GM21390 (cell line): ENCODE results near the gene PISD.
"Not testable (repeated sequence)": the region's sequence is repeated elsewhere in the genome, so short reads cannot be mapped to it uniquely, and the experiment has no call there.

ENCODE experiments used
- ATAC-seq: cut with Tn5 transposase; IDR thresholded peaks from one replicate; pipeline ENCODE4 v1.9.1; 2021; ENCODE audit not compliant: unreplicated experiment

The PISD gene

DNA sequence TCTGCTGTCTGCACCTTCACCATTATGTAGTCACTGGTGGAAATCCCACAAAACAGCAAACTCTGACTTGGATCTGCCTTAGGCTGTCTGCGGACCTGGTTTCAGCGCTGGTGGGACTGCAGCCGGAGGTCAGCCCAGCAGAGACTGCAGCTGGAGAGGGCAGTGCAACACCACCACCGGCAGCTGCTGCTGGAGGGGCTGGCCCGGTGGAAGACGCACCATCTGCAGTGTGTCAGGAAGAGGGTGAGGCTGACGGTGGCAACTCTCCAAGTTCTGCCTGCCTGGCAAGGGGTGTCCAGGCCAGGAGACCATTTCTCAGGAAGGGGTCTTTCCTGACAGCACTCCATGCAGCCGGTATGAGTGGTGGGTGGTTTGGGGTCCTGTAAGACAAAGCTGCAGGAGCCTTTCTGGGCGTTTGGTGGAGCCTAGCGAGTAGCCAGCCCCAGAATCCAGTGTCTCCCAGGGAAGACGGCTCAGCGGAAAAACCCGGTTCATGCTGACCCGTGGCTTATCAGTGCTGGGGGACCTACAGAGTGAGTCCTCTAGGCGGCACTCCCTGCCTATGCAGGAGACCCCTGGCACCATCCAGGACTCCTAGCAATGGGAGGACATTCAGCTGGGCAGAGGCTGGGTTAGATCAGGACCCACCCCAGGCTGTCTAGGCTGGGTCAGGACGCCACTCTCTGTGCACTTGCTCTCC is 50.8 kb downstream of the PISD start:
- ATAC-seq = no peak

GRCh38 chr22:31610611-31611010 is 51.4 kb downstream of the PISD start:
- no peak for ATAC-seq

DNA sequence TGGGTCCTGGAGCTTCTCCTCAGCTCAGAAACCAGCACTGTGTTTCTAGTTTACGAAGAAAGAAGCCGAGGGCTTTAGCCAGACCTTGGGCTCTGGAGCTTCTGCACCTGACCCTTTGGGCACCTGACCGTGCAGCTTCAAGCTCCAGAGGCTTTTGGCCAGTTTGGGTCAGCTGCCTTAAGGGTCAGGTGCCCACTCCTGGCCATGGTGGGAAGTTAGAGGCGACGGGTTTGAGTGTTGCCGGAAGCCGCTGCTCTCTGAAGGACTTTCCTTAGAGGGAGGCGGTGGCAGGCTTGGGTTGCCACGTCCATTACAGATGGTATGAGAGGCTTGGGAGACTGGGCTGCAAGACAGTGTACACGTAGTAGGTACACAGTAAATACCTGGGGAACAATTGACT is 52.3 kb downstream of the PISD start:
- ATAC-seq = no peak

- no peak for ATAC-seq
These were observed 54.3 kb downstream of the PISD start for GRCh38 chr22:31607696-31608095.

- ATAC-seq = no peak
These were observed 56.0 kb downstream of the PISD start for GRCh38 chr22:31605851-31606585.

GRCh38 chr22:31604746-31605705 is 57.0 kb downstream of the PISD start:
- no peak for ATAC-seq

DNA sequence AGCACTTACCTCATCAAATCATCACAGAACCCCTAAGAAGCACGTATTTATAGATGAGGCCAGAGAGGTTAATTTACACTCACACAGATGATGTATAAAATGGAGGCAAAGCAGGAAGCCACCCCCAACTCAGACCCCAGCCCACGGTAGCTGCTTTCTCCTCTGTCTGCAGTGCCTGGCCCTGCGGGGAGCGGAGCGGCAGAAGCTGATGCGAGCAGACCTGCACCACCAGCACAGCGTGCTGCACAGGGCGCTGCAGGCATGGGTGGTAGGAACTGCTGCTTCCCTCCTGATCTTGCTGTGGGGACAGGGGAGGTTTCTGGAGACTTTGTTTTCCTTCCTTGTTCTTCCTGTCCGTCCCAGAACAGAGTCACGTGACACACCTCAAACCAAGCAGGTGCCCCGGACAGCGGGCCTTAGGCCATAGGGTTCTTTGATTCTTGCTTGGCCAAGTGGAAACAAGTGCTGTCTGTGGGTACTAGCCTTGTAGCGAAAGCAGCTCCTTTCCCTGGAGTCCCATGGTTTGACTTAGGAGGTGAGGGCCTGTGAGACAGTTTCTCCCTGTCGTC is 57.8 kb downstream of the PISD start:
- no peak for ATAC-seq

DNA sequence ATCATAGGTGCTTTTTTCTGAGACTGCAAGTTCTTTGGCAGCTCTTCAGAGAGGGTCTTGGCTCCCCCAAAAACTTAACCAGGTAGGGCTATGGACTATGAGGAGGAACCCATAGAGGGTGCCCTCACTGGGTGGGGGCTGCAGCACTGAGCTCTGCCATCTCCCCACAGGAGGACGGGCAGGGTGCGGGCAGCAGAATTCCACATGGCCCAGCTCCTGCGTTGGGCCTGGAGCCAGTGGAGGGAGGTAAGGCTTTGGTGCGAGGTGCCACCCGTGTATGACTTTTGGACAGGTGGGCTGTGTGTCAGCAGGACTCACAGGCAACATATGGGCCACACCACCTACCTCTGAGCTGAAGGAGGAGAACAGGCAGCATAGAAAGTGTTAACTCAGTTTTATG is 58.4 kb downstream of the PISD start:
- no peak for ATAC-seq

DNA sequence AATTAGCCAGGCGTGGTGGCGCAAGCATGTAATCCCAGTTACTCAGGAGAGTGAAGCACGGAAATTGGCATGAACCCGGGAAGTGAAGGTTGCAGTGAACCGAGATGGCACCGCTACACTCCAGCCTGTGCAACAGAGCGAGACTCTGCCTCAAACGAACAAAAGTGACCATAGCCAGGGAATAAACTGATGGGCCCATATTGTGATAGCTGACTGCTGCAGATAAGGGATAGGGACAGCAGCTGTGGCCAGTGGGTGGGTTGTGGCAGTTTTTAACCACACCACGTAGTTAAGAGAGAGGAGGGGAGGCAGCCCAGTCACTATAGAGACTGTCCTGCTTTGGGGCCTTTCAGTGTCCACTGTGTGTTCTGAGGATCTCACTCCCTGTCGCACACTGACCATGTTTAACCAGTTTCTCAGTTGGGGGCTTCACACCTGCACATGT is 58.9 kb downstream of the PISD start:
- ATAC-seq = no peak

GRCh38 chr22:31602259-31602952 is 59.6 kb downstream of the PISD start:
- ATAC-seq = no peak

DNA sequence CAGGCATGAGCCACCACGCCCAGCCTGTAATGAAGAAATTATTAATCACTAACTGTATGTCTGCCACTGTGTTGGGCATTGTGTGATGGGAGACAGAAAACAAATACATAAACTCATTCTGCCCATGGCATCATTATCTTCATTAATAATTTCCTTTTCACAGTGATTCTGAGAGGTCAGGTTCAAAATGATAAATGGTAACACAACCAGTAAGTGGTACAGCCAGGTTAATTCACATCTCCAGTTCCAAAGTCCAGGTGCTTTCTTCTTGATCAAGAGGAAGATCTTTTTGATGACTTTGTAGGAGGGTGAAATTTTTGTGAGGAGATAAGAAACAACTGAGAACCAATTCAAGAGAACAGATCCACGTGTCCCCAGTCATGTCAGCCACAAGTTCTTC is 66.7 kb downstream of the PISD start:
- no peak for ATAC-seq

GRCh38 chr22:31590161-31590560 is 71.9 kb downstream of the PISD start:
- ATAC-seq = not testable (repeated sequence)

- ATAC-seq = no peak
These were observed 72.9 kb downstream of the PISD start for GRCh38 chr22:31588970-31589675.

GRCh38 chr22:31586137-31586920 is 75.7 kb downstream of the PISD start:
- no peak for ATAC-seq

- no peak for ATAC-seq
These were observed 76.7 kb downstream of the PISD start for GRCh38 chr22:31585161-31585859.

- ATAC-seq = no peak
These were observed 77.2 kb downstream of the PISD start for GRCh38 chr22:31584804-31585160.

DNA sequence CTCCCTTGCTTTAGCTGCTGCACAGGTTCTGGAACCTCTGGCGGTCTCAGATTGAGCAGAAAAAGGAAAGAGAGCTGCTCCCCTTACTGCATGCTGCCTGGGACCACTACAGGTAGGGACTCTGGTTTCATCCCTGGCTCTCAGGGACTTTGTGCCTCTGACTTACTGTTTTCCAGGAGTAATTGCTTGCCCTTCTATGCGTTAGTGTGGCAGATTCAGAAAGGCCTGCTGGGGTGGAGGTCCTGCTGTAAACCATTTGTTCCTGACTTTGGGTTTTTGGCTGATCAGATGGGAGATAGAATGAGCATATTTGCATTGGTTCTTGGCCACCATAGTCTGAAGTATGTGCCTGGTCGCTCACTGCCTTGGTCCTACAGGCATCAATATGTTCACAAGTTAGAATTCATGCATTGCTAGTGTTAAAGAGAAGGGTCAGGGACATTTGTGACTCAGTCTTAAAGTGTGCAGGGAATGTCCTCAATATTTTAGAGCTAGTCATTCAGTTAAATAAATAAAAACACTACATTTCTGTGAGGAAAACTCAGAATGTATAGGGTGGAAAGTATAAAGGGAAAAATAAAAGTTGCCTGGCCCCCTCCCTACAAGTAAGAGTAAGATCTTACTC is 78.0 kb downstream of the PISD start:
- no peak for ATAC-seq

DNA sequence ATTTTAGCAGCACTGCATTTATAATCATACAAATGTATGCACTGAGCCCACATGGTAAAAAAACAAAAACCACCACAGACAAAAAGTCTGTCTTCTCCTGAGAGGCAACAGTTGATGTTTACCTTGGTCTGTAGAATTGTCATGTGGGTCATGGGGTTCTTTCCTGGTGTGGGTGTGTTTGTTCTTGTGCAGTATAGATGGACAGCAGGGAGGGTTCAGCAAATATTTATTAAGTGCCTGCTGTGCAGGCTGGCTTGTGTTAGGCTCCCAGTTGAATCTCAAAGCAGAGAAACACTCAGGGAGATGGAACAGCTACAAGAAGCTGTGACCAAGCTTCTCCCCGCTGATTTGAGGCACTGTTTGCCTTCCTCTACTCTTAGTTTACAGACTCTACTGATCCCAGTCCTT is 82.2 kb downstream of the PISD start:
- ATAC-seq = no peak
